HepG2 (cell line): ENCODE results near the gene COX6B1. TPM values are rescaled to one million over a fixed set of nuclear protein-coding genes. Genes with fewer than 3 reads are reported as not detected.

ENCODE experiments used
- CC2D1A ChIP-seq: sonication (generic); formaldehyde crosslinking; IDR thresholded peaks from 2 replicates; pipeline ENCODE4 v1.8.1; 2023; ENCODE audit warnings: mild to moderate bottlenecking, missing genetic modification reagents
- DPF2 ChIP-seq: sonication (generic); formaldehyde crosslinking; IDR thresholded peaks from 2 replicates; pipeline ENCODE4 v1.4.0; 2020; ENCODE audit warnings: mild to moderate bottlenecking, low read depth, missing genetic modification reagents, borderline replicate concordance
- DR1 ChIP-seq: sonication (generic); formaldehyde crosslinking; IDR thresholded peaks from 2 replicates; pipeline ENCODE4 v1.8.0; 2021; ENCODE audit warnings: mild to moderate bottlenecking, missing genetic modification reagents, inconsistent platforms
- HMG20A ChIP-seq: IDR thresholded peaks from 2 replicates; pipeline ENCODE4 v1.6.1; 2016; ENCODE audit warnings: borderline replicate concordance
- KAT7 ChIP-seq: IDR thresholded peaks from 2 replicates; pipeline ENCODE4 v1.6.1; 2018; ENCODE audit warnings: borderline replicate concordance, missing compliant biosample characterization
- KDM1A ChIP-seq: IDR thresholded peaks from 2 replicates; pipeline ENCODE4 v1.6.1; 2016; ENCODE audit warnings: missing compliant biosample characterization
- MIER2 ChIP-seq: IDR thresholded peaks from 2 replicates; pipeline ENCODE4 v1.6.1; 2016; ENCODE audit warnings: missing biosample characterization, missing genetic modification reagents
- MIXL1 ChIP-seq: IDR thresholded peaks from 2 replicates; pipeline ENCODE4 v1.6.1; 2016
- NRL ChIP-seq: sonication (generic); formaldehyde crosslinking; IDR thresholded peaks from 2 replicates; pipeline ENCODE4 v1.5.0; 2020; ENCODE audit warnings: missing genetic modification reagents, mild to moderate bottlenecking, moderate library complexity, borderline replicate concordance
- RAD21 ChIP-seq: fragments of 450-650 bp; formaldehyde crosslinking; IDR thresholded peaks from 2 replicates; pipeline ENCODE4 v1.5.0; 2020; ENCODE audit warnings: mild to moderate bottlenecking
- REL ChIP-seq: sonication (generic); formaldehyde crosslinking; conservative IDR thresholded peaks from 2 replicates; pipeline ENCODE4 v1.8.0; 2022; ENCODE audit warnings: mild to moderate bottlenecking, missing genetic modification reagents, moderate library complexity
- RFX1 ChIP-seq: fragments of 450-650 bp; IDR thresholded peaks from 2 replicates; pipeline ENCODE4 v1.6.1; 2017
- SALL1 ChIP-seq: sonication (generic); formaldehyde crosslinking; IDR thresholded peaks from 2 replicates; pipeline ENCODE4 v1.8.0; 2022; ENCODE audit warnings: mild to moderate bottlenecking, missing genetic modification reagents
- SRSF4 ChIP-seq: fragments of 200-400 bp; formaldehyde crosslinking; IDR thresholded peaks from one replicate; pipeline ENCODE4 v1.6.1; 2018; ENCODE audit warnings: mild to moderate bottlenecking, low read depth, low read length, moderate library complexity; ENCODE audit not compliant: poor library complexity, severe bottlenecking
- TBP ChIP-seq: sonication (generic); formaldehyde crosslinking; IDR thresholded peaks from 2 replicates; pipeline ENCODE4 v1.5.0; 2020; ENCODE audit warnings: missing genetic modification reagents
- TCF12 ChIP-seq, 2 experiments: fragments of 450-650 bp in 1 of 2; sonication (generic) in 1 of 2; formaldehyde crosslinking in 1 of 2; IDR thresholded peaks; 2 replicates each; pipeline versions ENCODE4 v1.6.1 to v1.8.0; 2017 to 2022; ENCODE audit warnings: antibody characterized with exemption in 1 of 2, mild to moderate bottlenecking in 1 of 2, missing genetic modification reagents in 1 of 2, moderate library complexity in 1 of 2
- ZNF136 ChIP-seq: sonication (generic); formaldehyde crosslinking; IDR thresholded peaks from 2 replicates; pipeline ENCODE4 v1.8.1; 2022; ENCODE audit warnings: low read depth, mild to moderate bottlenecking, moderate library complexity, missing genetic modification reagents
- ZNF260 ChIP-seq: sonication (generic); formaldehyde crosslinking; IDR thresholded peaks from 2 replicates; pipeline ENCODE4 v1.4.0; 2020; ENCODE audit warnings: missing genetic modification reagents, low read depth, mild to moderate bottlenecking, borderline replicate concordance
- ZNF3 ChIP-seq: IDR thresholded peaks from 2 replicates; pipeline ENCODE4 v1.7.0; 2017; ENCODE audit warnings: inconsistent platforms
- ZNF431 ChIP-seq: sonication (generic); formaldehyde crosslinking; IDR thresholded peaks from 2 replicates; pipeline ENCODE4 v1.9.0; 2022; ENCODE audit warnings: missing genetic modification reagents, low read depth, mild to moderate bottlenecking, borderline replicate concordance
- ZNF562 ChIP-seq: sonication (generic); formaldehyde crosslinking; IDR thresholded peaks from 2 replicates; pipeline ENCODE4 v1.8.0; 2022; ENCODE audit warnings: missing genetic modification reagents, borderline replicate concordance
- ZNF878 ChIP-seq: sonication (generic); formaldehyde crosslinking; IDR thresholded peaks from 2 replicates; pipeline ENCODE4 v1.8.1; 2023; ENCODE audit warnings: mild to moderate bottlenecking, missing genetic modification reagents, moderate library complexity
- polyA plus RNA-seq, 8 experiments: library from polyadenylated mRNA; depleted of rRNA in 3 of 8; stranded (reverse) in 7 of 8; unstranded in 1 of 8; fragments of >200 nt; fragmentation: Illumina TruSeq in 4 of 8; extraction: Trizol in 4 of 8; gene quantifications; 2 replicates each; pipeline versions ENCODE4 v1.2.1 to v1.2.3, GENCODE V29; 2011 to 2016; ENCODE audit warnings: low read depth in 4 of 8, missing spikeins in 1 of 8, mixed read lengths in 1 of 8; ENCODE audit not compliant: insufficient read depth in 1 of 8
- total RNA-seq, 5 experiments: library from RNA; depleted of rRNA; stranded (reverse); fragments of >200 nt; fragmentation: Illumina TruSeq; extraction: Trizol; gene quantifications; 2 replicates each; pipeline ENCODE4 v1.2.3, GENCODE V29; 2016; ENCODE audit warnings: low read depth in 1 of 5
- TF ChIP-seq, protein P1 (sequence below): sonication (generic); formaldehyde crosslinking; IDR thresholded peaks from 2 replicates; pipeline ENCODE4 v1.5.0; 2020; ENCODE audit warnings: missing genetic modification reagents
- TF ChIP-seq, protein P2 (sequence below): sonication (generic); formaldehyde crosslinking; IDR thresholded peaks from 2 replicates; pipeline ENCODE4 v1.8.0; 2022; ENCODE audit warnings: missing genetic modification reagents, low read depth, mild to moderate bottlenecking, borderline replicate concordance
- TF ChIP-seq, protein P3 (sequence below): sonication (generic); formaldehyde crosslinking; IDR thresholded peaks from 2 replicates; pipeline ENCODE4 v1.4.0; 2020; ENCODE audit warnings: mild to moderate bottlenecking, missing genetic modification reagents

Gene COX6B1
- total and polyA plus RNA-seq, 2 of the 13 experiments (the other 11 are each of a cell fraction or from before 2014, with no cell fraction given), result 481 to 487 TPM

DNA sequence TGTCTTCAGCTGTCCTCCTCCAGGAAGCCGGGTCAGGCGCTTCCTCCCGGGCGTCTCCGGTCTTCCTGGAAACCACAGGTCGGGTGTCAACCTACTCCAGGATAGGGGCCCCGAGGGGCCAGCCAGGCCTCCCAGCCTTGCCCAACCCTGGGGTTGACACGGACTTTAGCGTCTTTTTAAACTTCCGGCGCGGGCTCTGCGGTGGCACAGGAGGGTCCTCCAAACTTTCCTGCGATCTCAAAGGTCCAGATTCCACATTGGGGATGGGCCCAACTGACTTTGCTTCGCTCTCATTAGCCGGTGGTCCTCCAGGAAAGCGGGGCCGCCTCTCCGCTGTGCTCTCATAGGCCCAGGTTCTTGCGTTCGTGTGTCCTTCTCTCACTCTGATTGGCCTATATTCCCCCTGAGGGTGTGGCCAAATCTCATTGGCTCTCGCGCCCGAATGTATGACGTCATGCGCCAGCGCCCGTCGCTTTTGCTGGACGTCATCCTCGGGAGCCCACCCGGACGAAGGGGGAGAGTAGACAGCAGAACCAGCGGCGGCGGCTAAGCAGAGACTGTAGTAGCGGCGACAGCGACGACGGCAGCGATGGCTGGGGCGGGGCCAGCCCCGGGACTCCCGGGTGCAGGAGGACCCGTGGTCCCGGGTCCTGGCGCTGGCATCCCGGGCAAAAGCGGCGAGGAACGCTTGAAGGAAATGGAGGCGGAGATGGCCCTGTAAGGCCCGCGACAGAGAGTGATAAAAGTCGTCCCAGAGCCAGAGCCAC, 19.4 kb upstream of the COX6B1 start, which contains the start of gene RBM42 (continued):
- TF ChIP-seq ZNF878 (CRISPR knock-in tag) (0 out of 2 replicates have a peak, but pooled peaks have one; percentile 48), HMG20A (no peak), TCF12 (IDR thresholded peaks at IDR 0.05) (no peak), TCF12 (CRISPR knock-in tag; IDR thresholded peaks at IDR 0.05) (0 out of 2 replicates have a peak, but pooled peaks have one; percentile 58), ZNF136 (CRISPR knock-in tag) (no peak), KDM1A (CRISPR knock-in tag) (no peak), MIER2 (CRISPR knock-in tag) (no peak), RAD21 (CRISPR knock-in tag) (peak; percentile 46), ZNF260 (CRISPR knock-in tag) (no peak), RFX1 (no peak), ZNF562 (CRISPR knock-in tag) (no peak), REL (CRISPR knock-in tag) (no peak), ZNF3 (CRISPR knock-in tag) (no peak), NRL (CRISPR knock-in tag) (no peak), CC2D1A (CRISPR knock-in tag) (no peak), KAT7 (no peak), MIXL1 (CRISPR knock-in tag) (peak; percentile 53; the same call in 1 of the 2 replicates), DR1 (CRISPR knock-in tag) (peak; percentile 85), SALL1 (CRISPR knock-in tag) (peak; percentile 70), DPF2 (no peak), TBP (CRISPR knock-in tag) (peak; percentile 92; the same call in 1 of the 2 replicates), ZNF431 (CRISPR knock-in tag) (no peak), SRSF4 (no peak)
- TF ChIP-seq, protein P1, sequence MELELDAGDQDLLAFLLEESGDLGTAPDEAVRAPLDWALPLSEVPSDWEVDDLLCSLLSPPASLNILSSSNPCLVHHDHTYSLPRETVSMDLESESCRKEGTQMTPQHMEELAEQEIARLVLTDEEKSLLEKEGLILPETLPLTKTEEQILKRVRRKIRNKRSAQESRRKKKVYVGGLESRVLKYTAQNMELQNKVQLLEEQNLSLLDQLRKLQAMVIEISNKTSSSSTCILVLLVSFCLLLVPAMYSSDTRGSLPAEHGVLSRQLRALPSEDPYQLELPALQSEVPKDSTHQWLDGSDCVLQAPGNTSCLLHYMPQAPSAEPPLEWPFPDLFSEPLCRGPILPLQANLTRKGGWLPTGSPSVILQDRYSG (CRISPR knock-in tag), result peak; percentile 50; the same call in 1 of the 2 replicates
- TF ChIP-seq, protein P2, sequence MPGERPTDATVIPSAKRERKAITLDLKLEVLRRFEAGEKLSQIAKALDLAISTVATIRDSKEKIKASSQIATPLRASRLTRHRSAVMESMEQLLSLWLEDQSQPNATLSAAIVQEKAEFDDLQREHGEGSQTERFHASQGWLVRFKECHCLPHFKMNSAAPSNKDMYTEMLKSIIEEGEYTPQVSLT (CRISPR knock-in tag), result no peak
- TF ChIP-seq, protein P3, sequence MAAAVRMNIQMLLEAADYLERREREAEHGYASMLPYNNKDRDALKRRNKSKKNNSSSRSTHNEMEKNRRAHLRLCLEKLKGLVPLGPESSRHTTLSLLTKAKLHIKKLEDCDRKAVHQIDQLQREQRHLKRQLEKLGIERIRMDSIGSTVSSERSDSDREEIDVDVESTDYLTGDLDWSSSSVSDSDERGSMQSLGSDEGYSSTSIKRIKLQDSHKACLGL (CRISPR knock-in tag), result no peak
